Stomach (tissue), 9 donors: ENCODE measurements around the gene BPIFB4. TPM values are rescaled to one million over a fixed set of nuclear protein-coding genes. Genes with fewer than 3 reads are reported as not detected.

ENCODE experiments used
- DNase-seq, 2 donors: peaks; one replicate each; pipeline versions ENCODE4 v3.0.0 to v3.0.0-alpha.2; 2013 to 2019
- H3K27ac ChIP-seq, 5 donors: fragments of 200-600 bp in 4 of 5; sonication (generic) in 4 of 5; one replicate each; pipeline ENCODE4 v1.5.1; 2013 to 2019; ENCODE audit warnings: mild to moderate bottlenecking in 1 of 5, moderate library complexity in 1 of 5
- H3K27me3 ChIP-seq, 3 donors: fragments of 200-600 bp; sonication (generic); one replicate each; pipeline ENCODE4 v1.5.1; 2017 to 2019; ENCODE audit warnings: mixed run types in 1 of 3
- H3K36me3 ChIP-seq, 4 donors: fragments of 200-600 bp; sonication (generic); 1 replicate in 3 of 4; 2 replicates in 1 of 4; pipeline ENCODE4 v1.5.1; 2016 to 2019
- H3K4me1 ChIP-seq, 4 donors: fragments of 200-600 bp; sonication (generic); one replicate each; pipeline ENCODE4 v1.5.1; 2016 to 2019
- H3K4me3 ChIP-seq, 4 donors: fragments of 200-600 bp; sonication (generic) in 3 of 4; one replicate each; pipeline ENCODE4 v1.5.1; 2016 to 2019; ENCODE audit warnings: mild to moderate bottlenecking in 1 of 4
- H3K9me3 ChIP-seq, 4 donors: fragments of 200-600 bp; sonication (generic); one replicate each; pipeline ENCODE4 v1.5.1; 2016 to 2019
- EP300 ChIP-seq: sonication (generic); formaldehyde crosslinking; IDR thresholded peaks from one replicate; pipeline ENCODE4 v1.6.1; 2017; ENCODE audit warnings: antibody characterized with exemption
- POLR2A ChIP-seq, 4 donors: fragments of 450-650 bp; IDR thresholded peaks; one replicate each; pipeline ENCODE4 v1.6.1; 2016; ENCODE audit warnings: antibody characterized with exemption in 4 of 4, control low read depth in 2 of 4, mild to moderate bottlenecking in 1 of 4, moderate library complexity in 1 of 4
- POLR2AphosphoS5 ChIP-seq, 3 donors: sonication (generic); formaldehyde crosslinking; IDR thresholded peaks; one replicate each; pipeline ENCODE4 v1.6.1; 2016; ENCODE audit warnings: antibody characterized with exemption in 3 of 3
- WGBS, 5 donors: extraction: QIAGEN DNeasy Blood & Tissue Kit in 3 of 5; methylation state at CpG; one replicate each; pipeline versions ENCODE4 v1.1.5 to v1.1.7; 2013 to 2018; 5-methylcytosine and 5-hydroxymethylcytosine counted together
- intact Hi-C: fragments of 100-400 bp; cut with DNase I; formaldehyde crosslinking; loops from one replicate; pipeline ENCODE4 v1.15.1; 2023; ENCODE audit warnings: low total_unique reads
- polyA plus RNA-seq, 3 donors: library from polyadenylated mRNA; stranded (reverse); fragments of 200-250 nt; gene quantifications; one replicate each; pipeline ENCODE4 v1.2.3, GENCODE V29; 2013
- total RNA-seq, 5 donors: library from RNA; depleted of rRNA; stranded (reverse); fragments of >200 nt; gene quantifications; one replicate each; pipeline versions ENCODE4 v1.1.0 to v1.2.3, GENCODE V29; 2014 to 2016
- TF ChIP-seq, protein P1 (sequence below), 7 experiments: fragments of 450-650 bp in 4 of 7; fragments of 200-600 bp in 3 of 7; sonication (generic) in 3 of 7; IDR thresholded peaks; one replicate each; pipeline ENCODE4 v1.5.1; 2016 to 2019; ENCODE audit warnings: antibody characterized with exemption in 7 of 7, control low read depth in 2 of 7, mild to moderate bottlenecking in 1 of 7
- donor health status: healthy with polysubstance abuse.
- donor health status: Bipolar disorder and iron deficiency.
- donor health status: healthy.

BPIFB4 gene
- total and polyA plus RNA-seq, 8 donors = not detected

DNA sequence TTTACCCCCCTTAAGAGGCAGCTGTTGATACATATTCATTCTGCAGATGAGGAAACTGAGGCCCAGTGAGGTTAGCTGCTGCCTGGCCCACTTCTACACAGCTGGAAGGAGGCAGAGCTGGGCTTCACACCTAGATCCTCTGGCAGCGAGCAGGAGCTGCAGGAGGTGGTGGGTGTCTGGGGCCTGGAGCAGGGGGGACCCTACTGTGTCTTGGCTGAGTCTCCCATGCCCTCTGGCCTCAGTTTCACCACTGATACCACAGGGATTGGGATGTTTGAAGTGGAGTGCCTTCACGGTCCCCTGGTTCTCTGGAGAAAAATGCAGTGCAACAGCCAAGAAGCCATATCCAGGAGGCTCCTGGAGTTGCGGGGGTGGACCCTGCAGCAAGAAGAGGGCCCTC, 80.3 kb downstream of the BPIFB4 start:
- Histone ChIP-seq H3K27me3 (peaks cover 0 to 6% (median 0%) of the 10 kb centered on the region in 3 donors), H3K9me3 (no peaks in the 10 kb centered on the region), H3K27ac (no peak overlapping the region), H3K36me3 (no peaks in the 10 kb centered on the region), H3K4me1 (no peaks in the 10 kb centered on the region), H3K4me3 (no peak overlapping the region)
- intact Hi-C loops = no loop called here
- TF ChIP-seq EP300 (no peak), POLR2AphosphoS5 (IDR thresholded peaks at IDR 0.05) (no peak), POLR2A (IDR thresholded peaks at IDR 0.05) (no peak)
- TF ChIP-seq, protein P1, sequence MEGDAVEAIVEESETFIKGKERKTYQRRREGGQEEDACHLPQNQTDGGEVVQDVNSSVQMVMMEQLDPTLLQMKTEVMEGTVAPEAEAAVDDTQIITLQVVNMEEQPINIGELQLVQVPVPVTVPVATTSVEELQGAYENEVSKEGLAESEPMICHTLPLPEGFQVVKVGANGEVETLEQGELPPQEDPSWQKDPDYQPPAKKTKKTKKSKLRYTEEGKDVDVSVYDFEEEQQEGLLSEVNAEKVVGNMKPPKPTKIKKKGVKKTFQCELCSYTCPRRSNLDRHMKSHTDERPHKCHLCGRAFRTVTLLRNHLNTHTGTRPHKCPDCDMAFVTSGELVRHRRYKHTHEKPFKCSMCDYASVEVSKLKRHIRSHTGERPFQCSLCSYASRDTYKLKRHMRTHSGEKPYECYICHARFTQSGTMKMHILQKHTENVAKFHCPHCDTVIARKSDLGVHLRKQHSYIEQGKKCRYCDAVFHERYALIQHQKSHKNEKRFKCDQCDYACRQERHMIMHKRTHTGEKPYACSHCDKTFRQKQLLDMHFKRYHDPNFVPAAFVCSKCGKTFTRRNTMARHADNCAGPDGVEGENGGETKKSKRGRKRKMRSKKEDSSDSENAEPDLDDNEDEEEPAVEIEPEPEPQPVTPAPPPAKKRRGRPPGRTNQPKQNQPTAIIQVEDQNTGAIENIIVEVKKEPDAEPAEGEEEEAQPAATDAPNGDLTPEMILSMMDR (IDR thresholded peaks at IDR 0.05) = no peak
- 81 to 97% (median 88%) methylated on average over 2 to 3 of the region's 3 CpGs for WGBS, 5 donors
- no peak for DNase-seq

DNA sequence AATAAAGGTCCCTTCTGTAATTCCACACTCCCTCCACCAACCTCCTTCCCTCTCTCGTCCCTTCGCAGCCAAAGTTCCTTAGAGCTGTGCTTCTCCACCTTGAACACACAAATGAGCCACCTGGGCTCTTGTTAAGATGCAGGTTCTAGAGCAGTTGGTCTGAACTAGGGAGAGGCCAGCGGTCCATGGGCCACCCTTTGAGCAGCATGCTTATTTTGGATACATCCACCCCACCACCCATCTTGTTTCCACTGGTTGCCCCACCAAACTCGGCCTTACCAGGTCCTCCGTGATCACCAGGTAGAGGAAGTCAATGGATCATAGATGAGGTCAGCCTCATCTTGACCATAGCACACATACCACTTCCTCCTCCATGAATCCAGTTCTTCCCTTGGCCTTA, 81.2 kb downstream of the BPIFB4 start:
- peaks cover 0 to 6% (median 0%) of the 10 kb centered on the region in 3 donors for H3K27me3 ChIP-seq
- TF ChIP-seq POLR2A (IDR thresholded peaks at IDR 0.05) = no peak
- TF ChIP-seq, protein P1 (IDR thresholded peaks at IDR 0.05) = no peak
- TF ChIP-seq EP300 = no peak
- TF ChIP-seq POLR2AphosphoS5 (IDR thresholded peaks at IDR 0.05) = no peak
- no peak overlapping the region for H3K27ac ChIP-seq
- DNase-seq = no peak
- H3K4me1 ChIP-seq = no peaks in the 10 kb centered on the region
- intact Hi-C loops = no loop called here
- no peaks in the 10 kb centered on the region for H3K9me3 ChIP-seq
- no peaks in the 10 kb centered on the region for H3K36me3 ChIP-seq
- 72 to 88% (median 78%) methylated on average over 5 of the region's 5 CpGs for WGBS, 5 donors
- no peak overlapping the region for H3K4me3 ChIP-seq

Other genes starting within 250 kb of the BPIFB4 start
- gene EFCAB8, start 220.7 kb upstream of the BPIFB4 start, total RNA-seq = under 1 TPM in 2 of 5 donors, not detected in 3; 0.18 to 0.45 TPM
- not detected for gene EFCAB8, start 220.7 kb upstream of the BPIFB4 start, polyA plus RNA-seq
- gene SUN5, start 75.2 kb upstream of the BPIFB4 start, total RNA-seq = not detected
- not detected for gene SUN5, start 75.2 kb upstream of the BPIFB4 start, polyA plus RNA-seq
- gene BPIFB2, start 71.9 kb upstream of the BPIFB4 start, total RNA-seq = not detected
- 1 to 10 TPM in 1 of 3 donors, not detected in 2; 3.3 TPM for gene BPIFB2, start 71.9 kb upstream of the BPIFB4 start, polyA plus RNA-seq
- not detected for gene BPIFB6, start 48.0 kb upstream of the BPIFB4 start, total RNA-seq
- gene BPIFB6, start 48.0 kb upstream of the BPIFB4 start, polyA plus RNA-seq = not detected
- not detected for gene BPIFB3, start 25.7 kb upstream of the BPIFB4 start, total RNA-seq
- not detected for gene BPIFB3, start 25.7 kb upstream of the BPIFB4 start, polyA plus RNA-seq
- gene BPIFA2, start 88.5 kb downstream of the BPIFB4 start, total RNA-seq = not detected
- gene BPIFA2, start 88.5 kb downstream of the BPIFB4 start, polyA plus RNA-seq = not detected
- not detected for gene BPIFA3, start 137.7 kb downstream of the BPIFB4 start, total RNA-seq
- gene BPIFA3, start 137.7 kb downstream of the BPIFB4 start, polyA plus RNA-seq = not detected
- gene BPIFA1, start 156.4 kb downstream of the BPIFB4 start, total RNA-seq = under 1 TPM in 1 of 5 donors, not detected in 4; 0.72 TPM
- gene BPIFA1, start 156.4 kb downstream of the BPIFB4 start, polyA plus RNA-seq = not detected
- gene BPIFB1, start 203.6 kb downstream of the BPIFB4 start, total RNA-seq = 10 to 100 TPM in 4 of 5 donors, not detected in 1; 20.2 to 58.9 (median 44.5) TPM
- 100 to 1,000 TPM in 1 of 3 donors, 10 to 100 TPM in 1, 1 to 10 TPM in 1; 2.3 to 169 (median 22.7) TPM for gene BPIFB1, start 203.6 kb downstream of the BPIFB4 start, polyA plus RNA-seq